PC-3 (cell line): Measurements from ENCODE around the gene SNRPA1.

Experiments
- CTCF ChIP-seq: fragments of 300-600 bp; sonication (generic); conservative IDR thresholded peaks from 2 replicates; pipeline ENCODE4 v1.5.1; 2017; ENCODE audit warnings: antibody characterized with exemption, low read depth, mild to moderate bottlenecking, low read length
- EZH2 ChIP-seq: fragments of 300-600 bp; sonication (generic); IDR thresholded peaks from one replicate; pipeline ENCODE4 v1.6.1; 2017; ENCODE audit warnings: antibody characterized with exemption, mild to moderate bottlenecking, low read length; ENCODE audit not compliant: unreplicated experiment
- EZH2phosphoT487 ChIP-seq: fragments of 300-600 bp; sonication (generic); IDR thresholded peaks from 2 replicates; pipeline ENCODE4 v1.6.1; 2018; ENCODE audit warnings: mild to moderate bottlenecking, antibody characterized with exemption, low read length, borderline replicate concordance

GRCh38 chr15:101242160-101242998 lies 52.7 kb downstream of the SNRPA1 start:
- no peak for TF ChIP-seq CTCF
- TF ChIP-seq EZH2, result no peak
- TF ChIP-seq EZH2phosphoT487, result no peak
